Lower lobe of right lung (tissue), 2 donors: ENCODE measurements around the gene LRP8. TPM values are rescaled to one million over a fixed set of nuclear protein-coding genes. Genes with fewer than 3 reads are reported as not detected.
A peak's percentile ranks its signal among the peaks of the same experiment; 100 is the strongest.

Experiments used
- ATAC-seq, 2 donors: fragments of 200-7000 bp; cut with Tn5 transposase; one replicate each; pipeline ENCODE4 v1.9.1; 2020 to 2022; ENCODE audit warnings: mild to moderate bottlenecking in 2 of 2, moderate library complexity in 2 of 2
- DNase-seq: peaks from one replicate; pipeline ENCODE4 v3.0.0-alpha.2; 2020
- H3K27ac ChIP-seq: fragments of 200-600 bp; one replicate; pipeline ENCODE4 v1.8.0; 2022
- H3K27me3 ChIP-seq: fragments of 200-600 bp; one replicate; pipeline ENCODE4 v1.8.0; 2022; ENCODE audit warnings: low read depth
- H3K36me3 ChIP-seq: fragments of 200-600 bp; one replicate; pipeline ENCODE4 v1.8.0; 2022; ENCODE audit warnings: mild to moderate bottlenecking
- H3K4me1 ChIP-seq: fragments of 200-600 bp; one replicate; pipeline ENCODE4 v1.8.0; 2022
- H3K4me3 ChIP-seq: fragments of 200-600 bp; one replicate; pipeline ENCODE4 v1.8.0; 2022; ENCODE audit warnings: mild to moderate bottlenecking
- H3K9me3 ChIP-seq: fragments of 200-600 bp; one replicate; pipeline ENCODE4 v1.8.0; 2022
- intact Hi-C: fragments of 100-400 bp; cut with DNase I; formaldehyde crosslinking; loops from one replicate; pipeline ENCODE4 v1.11.0; 2022
- total RNA-seq: library from RNA; stranded (reverse); fragmentation: NEBNext Ultra II Directional; extraction: Animal tissue kit (Norgen Biotek cat#: 25700); gene quantifications from one replicate; pipeline ENCODE4 v1.2.1, GENCODE V29; 2021
- TF ChIP-seq, protein P1 (sequence below): fragments of 200-600 bp; IDR thresholded peaks from one replicate; pipeline ENCODE4 v1.8.0; 2022; ENCODE audit warnings: antibody characterized with exemption, mild to moderate bottlenecking
- donor health status: DM: no; HTN: yes; CAD: no; lungs with severe emphysema.

LRP8 gene
- total RNA-seq, 1 donor from 2014 or later, result 9.2 TPM

DNA sequence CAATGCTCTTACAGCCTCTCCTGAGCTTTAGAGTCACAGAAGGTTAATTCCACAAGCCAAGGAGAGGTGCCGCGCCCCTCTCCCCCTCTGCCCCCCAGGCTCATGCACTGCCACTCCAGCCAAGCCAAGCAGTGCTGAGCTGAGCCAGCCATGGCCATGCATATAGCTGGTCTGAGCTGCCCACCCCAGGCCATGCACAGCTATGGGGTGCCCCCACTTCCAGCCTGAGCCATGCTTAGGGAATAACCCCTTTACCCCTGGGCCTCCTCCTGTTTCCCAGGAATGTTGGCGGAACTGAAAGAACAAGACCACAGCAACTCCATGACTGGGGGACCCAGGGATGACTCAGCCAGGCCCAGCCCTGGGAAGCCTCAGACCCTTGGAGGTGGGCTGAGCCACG lies 55.5 kb downstream of the LRP8 start:
- Histone ChIP-seq H3K4me3 (no peak overlapping the region), H3K27me3 (no peaks in the 10 kb centered on the region), H3K9me3 (no peaks in the 10 kb centered on the region), H3K4me1 (no peaks in the 10 kb centered on the region), H3K27ac (no peak overlapping the region), H3K36me3 (no peaks in the 10 kb centered on the region)
- no peak for DNase-seq
- TF ChIP-seq, protein P1, sequence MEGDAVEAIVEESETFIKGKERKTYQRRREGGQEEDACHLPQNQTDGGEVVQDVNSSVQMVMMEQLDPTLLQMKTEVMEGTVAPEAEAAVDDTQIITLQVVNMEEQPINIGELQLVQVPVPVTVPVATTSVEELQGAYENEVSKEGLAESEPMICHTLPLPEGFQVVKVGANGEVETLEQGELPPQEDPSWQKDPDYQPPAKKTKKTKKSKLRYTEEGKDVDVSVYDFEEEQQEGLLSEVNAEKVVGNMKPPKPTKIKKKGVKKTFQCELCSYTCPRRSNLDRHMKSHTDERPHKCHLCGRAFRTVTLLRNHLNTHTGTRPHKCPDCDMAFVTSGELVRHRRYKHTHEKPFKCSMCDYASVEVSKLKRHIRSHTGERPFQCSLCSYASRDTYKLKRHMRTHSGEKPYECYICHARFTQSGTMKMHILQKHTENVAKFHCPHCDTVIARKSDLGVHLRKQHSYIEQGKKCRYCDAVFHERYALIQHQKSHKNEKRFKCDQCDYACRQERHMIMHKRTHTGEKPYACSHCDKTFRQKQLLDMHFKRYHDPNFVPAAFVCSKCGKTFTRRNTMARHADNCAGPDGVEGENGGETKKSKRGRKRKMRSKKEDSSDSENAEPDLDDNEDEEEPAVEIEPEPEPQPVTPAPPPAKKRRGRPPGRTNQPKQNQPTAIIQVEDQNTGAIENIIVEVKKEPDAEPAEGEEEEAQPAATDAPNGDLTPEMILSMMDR, result no peak
- no peak for ATAC-seq
- intact Hi-C loops, result no loop called here

DNA sequence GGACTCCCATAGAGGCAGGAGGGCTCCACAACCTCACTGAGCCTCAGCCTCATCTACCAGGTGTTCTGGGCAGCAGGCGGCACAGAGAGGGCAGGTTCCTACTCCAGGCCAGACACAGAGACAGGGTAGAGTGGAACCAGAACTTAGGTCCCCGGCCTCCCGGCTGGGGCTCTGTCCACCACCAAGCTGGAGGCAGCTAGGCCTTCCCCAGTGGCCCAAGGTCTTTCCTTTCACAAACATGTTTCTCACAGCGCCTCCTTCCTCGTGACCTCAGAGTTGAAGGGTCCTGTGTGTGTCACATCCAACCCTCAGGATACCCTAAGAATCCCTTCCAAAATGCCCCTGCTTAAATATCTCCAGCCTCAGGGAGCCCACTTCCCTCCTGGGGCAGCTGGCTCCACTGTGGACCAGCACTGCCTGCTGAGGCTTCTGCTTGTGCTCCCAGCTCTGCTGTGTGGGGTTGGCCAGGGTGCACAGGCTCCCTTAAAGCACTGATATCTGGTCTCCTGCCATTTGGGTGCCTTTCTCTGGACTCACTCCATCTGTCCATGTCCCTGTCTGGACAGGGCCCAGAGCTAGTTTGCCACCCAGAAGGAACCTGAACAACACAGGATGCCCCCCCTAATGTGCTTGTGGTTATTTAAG lies 56.3 kb downstream of the LRP8 start:
- Histone ChIP-seq H3K9me3 (no peaks in the 10 kb centered on the region), H3K4me3 (no peak overlapping the region), H3K27me3 (no peaks in the 10 kb centered on the region), H3K36me3 (no peaks in the 10 kb centered on the region), H3K27ac (no peak overlapping the region), H3K4me1 (no peaks in the 10 kb centered on the region)
- ATAC-seq (no peak), DNase-seq (no peak)
- TF ChIP-seq, protein P1, result no peak
- intact Hi-C loops, result no loop called here

DNA sequence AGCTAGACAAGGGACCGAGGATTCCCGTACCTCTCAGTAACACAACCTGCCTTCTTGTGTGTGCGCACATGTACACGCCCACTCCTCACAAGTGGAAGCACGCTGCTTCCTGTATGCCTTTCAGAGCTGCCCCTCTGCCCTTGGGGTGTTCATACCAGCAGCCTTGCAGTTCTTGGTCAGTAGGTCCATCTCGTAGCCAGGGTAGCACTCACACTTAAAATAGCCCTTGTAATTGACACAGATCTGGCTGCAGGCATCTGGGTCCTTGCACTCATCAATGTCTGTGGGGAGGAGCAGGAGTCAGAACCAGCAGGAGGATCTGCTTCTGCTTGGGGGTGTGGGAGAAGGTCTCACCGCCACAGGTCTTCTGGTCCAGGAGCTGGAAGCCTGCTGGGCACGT lies 57.0 kb downstream of the LRP8 start:
- Histone ChIP-seq H3K9me3 (no peaks in the 10 kb centered on the region), H3K27me3 (no peaks in the 10 kb centered on the region), H3K4me1 (no peaks in the 10 kb centered on the region), H3K27ac (no peak overlapping the region), H3K36me3 (no peaks in the 10 kb centered on the region), H3K4me3 (no peak overlapping the region)
- DNase-seq, result no peak
- no peak for ATAC-seq
- TF ChIP-seq, protein P1, result no peak
- intact Hi-C loops, result no loop called here

DNA sequence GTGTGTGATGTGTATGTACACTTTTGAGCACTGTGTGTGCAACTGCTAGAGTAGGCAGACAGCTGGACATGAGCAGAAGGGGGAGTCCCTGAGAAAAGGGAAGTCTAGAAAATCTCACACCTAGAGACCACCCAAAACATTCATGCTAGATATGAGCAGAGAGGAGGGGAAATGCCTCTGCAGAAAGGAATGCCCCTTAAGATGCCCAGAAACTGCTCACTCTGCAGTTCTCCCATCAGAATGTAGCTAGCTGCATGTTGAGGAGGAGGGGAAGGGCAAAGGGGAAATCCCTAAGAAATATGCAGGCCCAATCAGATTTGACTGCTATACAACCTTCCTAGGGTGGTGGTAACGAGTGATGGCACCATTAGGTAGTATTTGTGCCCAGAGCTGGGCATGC lies 57.8 kb downstream of the LRP8 start:
- no peaks in the 10 kb centered on the region for H3K27me3 ChIP-seq
- no peaks in the 10 kb centered on the region for H3K4me1 ChIP-seq
- H3K4me3 ChIP-seq, result no peak overlapping the region
- intact Hi-C loops, result no loop called here
- DNase-seq (no peak), ATAC-seq (no peak)
- H3K27ac ChIP-seq, result no peak overlapping the region
- H3K9me3 ChIP-seq, result no peaks in the 10 kb centered on the region
- TF ChIP-seq, protein P1, result no peak
- H3K36me3 ChIP-seq, result no peaks in the 10 kb centered on the region

DNA sequence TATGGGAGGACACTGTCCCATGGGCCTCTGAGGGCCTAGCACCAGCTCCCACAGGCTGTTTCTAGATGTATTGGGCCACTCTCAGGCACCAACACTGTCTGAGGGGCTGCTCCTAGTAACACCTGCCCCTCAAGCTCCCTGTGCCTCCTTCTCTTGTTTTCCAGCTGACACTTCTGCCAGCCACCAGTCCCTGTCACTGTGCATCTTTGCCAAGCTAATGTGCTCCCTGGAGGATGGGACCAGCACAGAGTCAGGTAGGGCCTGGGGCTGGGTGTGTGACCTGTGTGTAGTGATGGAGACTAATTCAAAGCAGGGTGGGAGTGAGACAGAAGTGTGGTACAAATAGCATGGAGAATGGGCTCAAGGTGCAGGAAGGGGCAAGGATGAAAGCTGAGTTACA lies 60.1 kb downstream of the LRP8 start:
- ATAC-seq (no peak), DNase-seq (no peak)
- H3K4me1 ChIP-seq, result no peaks in the 10 kb centered on the region
- no peak overlapping the region for H3K4me3 ChIP-seq
- H3K36me3 ChIP-seq, result peaks cover 5% of the 10 kb centered on the region
- no peaks in the 10 kb centered on the region for H3K27me3 ChIP-seq
- TF ChIP-seq, protein P1, result no peak
- intact Hi-C loops, result no loop called here
- no peak overlapping the region for H3K27ac ChIP-seq
- H3K9me3 ChIP-seq, result no peaks in the 10 kb centered on the region

DNA sequence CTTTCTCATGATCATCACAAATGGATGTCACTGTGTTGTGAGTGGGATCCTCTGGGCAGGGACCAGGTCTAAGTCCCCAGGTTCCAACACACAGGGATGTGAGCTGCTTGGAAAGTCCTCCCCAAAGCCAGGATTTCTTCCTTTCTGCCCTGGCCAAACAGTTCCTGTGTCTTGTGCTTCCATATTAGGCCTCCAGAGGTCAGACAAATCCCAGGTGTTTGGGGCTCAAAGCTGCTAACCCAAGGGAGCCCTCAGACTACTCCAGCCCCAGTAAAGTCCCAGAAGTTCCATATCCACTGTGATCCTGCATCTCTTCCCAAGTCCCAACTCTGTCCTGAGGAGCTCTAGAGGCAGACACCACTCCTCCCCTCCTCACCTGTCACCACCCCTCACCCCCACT lies 61.8 kb downstream of the LRP8 start:
- Histone ChIP-seq H3K9me3 (no peaks in the 10 kb centered on the region), H3K36me3 (peaks cover 11% of the 10 kb centered on the region), H3K27ac (no peak overlapping the region), H3K4me1 (no peaks in the 10 kb centered on the region), H3K27me3 (no peaks in the 10 kb centered on the region), H3K4me3 (no peak overlapping the region)
- TF ChIP-seq, protein P1, result peak; percentile 15
- intact Hi-C loops, result no loop called here
- ATAC-seq, result no peak
- no peak for DNase-seq
